HG03469 (cell line): Measurements from ENCODE around the gene AGK.

Source experiments
- ATAC-seq: cut with Tn5 transposase; IDR thresholded peaks from one replicate; pipeline ENCODE4 v1.9.1; 2021; ENCODE audit warnings: mild to moderate bottlenecking, moderate library complexity, moderate number of reproducible peaks; ENCODE audit not compliant: unreplicated experiment

Gene AGK

DNA sequence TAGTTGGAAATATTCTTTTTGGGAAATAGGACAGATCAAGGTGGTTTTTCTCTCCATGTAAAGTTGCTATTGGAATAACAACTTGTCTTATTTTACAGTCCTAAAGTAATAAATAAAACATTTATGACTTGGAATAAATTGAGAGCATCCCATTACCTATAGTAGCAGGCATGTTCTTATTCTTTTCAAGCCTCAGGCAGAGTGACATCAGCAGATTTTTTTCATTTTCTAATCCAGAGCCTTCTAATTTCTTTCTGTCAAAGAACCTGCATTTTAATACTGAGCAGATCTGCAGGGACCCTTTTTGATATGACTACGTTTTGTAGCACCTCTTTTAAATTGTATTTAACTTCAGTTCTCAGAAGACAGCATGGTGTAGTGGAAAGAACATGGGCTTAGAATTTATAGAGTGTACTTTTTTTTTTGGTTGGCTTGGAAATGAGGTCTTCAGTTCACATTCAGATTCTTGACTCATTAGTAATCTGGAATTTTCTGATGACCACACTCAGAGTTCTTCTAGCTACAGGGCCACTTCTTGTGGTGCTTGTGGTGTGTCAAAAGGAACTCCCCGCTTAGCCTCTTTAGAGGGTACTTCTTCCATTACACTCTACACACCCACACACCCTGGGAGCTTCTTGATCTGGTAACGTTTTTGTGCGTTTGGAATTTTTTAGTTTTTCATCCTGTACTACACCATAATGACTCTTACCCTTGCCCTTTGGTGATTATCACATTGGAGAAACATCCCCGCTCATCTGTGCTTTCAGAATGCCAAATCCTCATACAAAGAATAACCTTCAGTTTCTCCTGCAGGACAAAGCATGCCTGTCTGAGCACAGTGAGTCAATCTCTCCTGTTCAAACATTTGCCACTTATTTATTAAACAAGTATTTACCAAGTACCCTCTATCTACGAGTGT is 34.6 kb downstream of the AGK start:
- ATAC-seq: peak; percentile 84

DNA sequence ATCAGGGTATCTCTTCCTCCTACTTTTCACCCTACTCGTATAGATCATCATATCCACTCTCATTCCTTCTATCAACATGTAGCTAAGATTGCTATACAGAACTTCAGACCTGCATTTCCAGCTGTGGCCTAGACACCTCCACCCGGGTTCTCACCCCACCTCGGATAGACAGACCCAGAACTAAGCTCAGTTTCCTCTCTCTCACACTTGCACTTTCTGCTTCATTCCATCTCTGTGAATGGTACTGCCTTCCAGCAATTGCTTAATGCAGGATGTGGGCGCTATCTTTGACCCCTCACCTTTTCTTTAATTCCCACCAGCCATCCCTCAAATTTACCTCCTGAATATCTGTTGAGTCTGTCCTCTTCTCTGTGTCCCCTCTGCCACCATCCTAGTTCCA is 35.7 kb downstream of the AGK start:
- no peak for ATAC-seq

DNA sequence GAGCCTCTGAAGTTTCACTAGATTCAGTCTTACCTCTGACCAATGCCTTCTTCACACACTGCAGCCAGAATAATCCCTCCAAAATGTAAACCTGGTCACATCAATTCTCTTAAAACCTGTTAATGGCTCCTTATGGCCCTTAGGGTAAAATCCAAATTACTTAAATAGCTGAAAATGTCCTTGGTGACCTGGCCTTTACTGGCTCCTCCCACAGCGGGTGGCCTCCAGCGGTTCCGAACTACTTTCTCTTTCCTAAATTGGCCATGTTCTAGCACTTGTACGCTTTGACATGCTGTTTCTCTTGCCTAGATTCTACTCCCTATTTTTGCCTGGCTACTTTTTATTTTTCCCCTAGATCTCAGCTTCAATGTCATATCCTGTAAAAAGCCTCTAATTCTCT is 36.1 kb downstream of the AGK start:
- no peak for ATAC-seq

DNA sequence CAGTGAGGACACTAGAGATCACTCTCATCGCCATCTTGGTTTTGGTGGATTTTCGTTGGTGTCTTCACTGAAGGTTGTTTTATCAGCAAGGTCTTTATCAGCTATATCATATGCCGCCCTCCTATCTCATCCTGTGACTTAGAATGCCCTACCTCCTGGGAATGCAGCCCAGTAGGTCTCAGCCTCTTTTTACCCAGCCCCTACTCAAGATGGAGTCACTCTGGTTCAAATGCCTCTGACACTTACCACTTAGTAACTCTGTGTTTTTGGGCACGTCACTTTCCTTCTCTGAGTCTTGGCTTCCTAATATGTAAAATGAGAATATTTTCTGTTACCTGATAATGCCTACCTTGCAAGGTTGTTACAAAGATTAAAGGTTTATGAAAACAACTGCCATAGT is 37.7 kb downstream of the AGK start:
- no peak for ATAC-seq

DNA sequence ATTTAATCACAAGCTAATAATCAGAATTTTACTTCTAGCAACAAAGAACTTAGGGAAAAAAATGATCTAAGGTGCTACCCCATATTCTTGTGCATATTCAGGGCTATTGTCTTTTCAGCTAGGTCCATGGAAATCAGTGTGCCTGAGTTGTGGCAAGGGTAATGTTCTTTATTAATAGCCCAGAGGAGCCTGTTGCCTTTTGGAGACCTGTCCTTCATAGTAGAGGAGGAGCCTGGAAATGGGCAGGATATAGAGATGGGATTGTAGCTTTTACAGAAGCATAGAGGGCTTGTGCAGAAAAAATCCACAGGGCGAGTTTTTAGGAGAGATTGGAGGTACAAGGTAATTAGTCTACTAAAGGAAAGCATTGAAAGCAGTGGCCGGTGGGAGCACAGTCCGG is 38.9 kb downstream of the AGK start:
- no peak for ATAC-seq

DNA sequence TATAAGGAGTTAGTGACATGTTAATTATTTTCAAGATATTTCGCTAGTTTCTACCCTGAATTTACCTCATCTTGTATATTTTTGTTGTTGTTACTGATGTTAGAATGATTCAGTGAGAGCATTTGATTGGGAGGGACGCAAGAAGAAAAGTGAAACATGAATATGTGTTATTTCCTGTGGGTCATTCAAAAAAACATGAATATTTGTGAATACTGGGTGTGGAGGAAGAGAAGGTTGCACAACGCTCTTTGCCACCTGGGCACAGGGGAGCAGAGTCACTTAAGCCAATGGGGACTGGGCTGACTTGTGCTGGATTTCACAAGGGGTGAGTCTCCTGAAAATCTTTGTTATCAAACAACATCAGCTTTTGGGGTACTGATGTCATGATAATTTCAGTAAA is 39.5 kb downstream of the AGK start:
- no peak for ATAC-seq

DNA sequence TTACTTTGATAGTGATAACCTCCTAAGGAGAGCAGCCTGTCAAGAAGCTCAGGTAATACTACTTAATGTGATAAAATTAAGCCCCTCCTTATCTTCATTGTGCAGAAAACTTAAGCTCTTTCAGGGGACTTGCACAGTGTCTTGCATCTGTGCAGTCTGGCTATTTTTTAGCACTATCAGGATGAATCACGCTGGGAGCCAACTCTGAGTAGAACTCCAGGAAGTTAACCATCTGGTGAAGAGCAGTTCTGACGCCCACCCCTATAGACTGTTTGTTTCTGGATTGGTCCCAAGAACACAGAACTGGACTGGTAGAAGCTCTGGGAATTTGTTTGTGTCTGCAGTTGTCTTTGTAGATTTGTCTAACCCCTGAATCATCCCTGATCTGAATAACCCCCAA is 41.9 kb downstream of the AGK start:
- ATAC-seq: no peak

DNA sequence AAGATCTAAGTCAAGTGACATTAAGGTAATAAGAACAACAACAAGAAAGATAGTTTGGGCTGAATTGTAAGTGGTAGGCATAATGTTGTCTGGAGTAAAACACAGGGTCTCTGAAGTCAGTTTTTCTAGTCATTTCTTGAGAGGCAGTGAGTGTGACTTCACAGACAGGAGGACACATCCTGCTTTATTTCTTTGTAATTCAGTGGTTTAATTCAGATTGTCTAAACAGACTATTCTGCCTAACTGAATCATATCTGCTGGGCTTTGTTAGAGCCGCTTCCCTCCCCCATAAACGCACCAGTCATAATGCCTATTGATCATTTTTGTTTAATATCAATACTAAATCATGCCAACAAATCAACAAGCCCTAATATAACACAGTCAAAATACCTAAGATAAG is 46.8 kb downstream of the AGK start:
- no peak for ATAC-seq

DNA sequence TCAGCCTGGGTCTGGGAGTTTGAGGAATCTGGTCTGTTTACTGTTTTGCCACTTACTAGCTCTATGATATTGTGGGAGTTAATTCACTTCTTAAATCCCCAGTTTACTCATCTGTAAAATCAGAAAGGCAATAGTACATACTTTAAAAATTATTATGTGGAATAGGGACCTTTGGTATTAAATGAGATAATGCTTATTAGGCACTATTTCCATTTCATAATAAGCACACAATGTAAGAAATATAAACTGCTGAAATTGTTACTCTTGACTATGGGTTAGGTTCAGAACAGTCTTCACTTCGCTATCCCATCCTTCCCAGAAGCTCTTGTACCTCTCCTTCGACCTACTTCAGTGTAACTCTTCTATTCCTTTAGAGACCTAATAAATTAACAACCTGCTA is 47.2 kb downstream of the AGK start:
- ATAC-seq: no peak

DNA sequence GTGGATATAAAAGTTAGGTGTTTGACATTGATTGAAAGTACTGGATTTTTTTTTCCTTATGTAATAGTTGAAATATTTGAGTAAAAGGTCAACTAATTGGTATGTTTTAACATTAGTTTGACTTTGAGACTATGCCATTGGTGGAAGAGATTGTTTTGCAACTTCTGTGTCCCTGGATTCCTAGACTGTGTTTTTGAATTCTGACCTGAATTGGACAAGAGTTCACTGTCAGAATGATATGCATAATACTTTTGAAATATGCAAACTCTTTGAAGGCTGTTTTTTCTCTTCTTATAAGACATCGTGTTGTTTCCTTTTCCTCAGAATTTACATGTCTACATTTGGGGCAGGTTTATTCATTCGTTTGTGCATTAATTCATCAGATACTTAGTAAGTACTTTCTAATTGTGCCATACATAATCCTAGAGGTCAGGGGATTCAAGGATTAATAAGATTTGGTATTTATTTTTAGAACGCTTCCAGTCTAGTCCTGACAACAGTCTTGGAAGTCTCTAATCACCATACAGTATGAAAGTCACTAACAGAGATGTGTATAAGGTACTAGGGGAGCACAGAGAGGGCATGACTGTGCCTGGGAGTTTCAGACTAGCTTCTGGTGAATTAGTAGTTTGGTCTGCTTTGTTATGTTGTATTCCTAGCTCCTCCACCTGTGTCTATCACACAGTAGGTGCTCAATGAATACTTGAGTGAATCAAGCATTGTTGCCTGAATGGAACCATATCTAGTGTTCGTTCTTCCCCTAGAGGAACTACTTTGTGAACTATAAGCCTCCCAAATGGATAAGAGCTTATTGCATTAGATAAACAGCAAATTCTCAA is 49.2 kb downstream of the AGK start:
- no peak for ATAC-seq

DNA sequence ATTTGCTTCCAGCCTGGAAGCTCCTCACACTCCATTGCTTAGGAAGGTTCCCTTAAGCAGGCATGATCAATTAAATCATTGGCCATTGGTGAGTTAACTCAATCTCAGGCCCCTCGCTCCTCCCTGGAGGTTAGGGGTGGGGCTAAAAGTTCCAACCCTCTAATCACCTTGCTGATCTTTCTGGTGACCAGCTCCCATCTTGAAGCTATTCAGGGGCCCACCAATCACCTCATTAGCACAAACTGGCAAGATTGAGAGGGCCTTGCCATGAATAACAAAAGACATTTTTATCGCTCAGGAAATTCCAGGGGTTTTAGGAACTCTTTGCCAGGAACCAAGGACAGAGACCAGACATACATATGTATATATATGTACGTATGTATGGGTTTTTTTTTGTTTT is 58.4 kb downstream of the AGK start:
- no peak for ATAC-seq

DNA sequence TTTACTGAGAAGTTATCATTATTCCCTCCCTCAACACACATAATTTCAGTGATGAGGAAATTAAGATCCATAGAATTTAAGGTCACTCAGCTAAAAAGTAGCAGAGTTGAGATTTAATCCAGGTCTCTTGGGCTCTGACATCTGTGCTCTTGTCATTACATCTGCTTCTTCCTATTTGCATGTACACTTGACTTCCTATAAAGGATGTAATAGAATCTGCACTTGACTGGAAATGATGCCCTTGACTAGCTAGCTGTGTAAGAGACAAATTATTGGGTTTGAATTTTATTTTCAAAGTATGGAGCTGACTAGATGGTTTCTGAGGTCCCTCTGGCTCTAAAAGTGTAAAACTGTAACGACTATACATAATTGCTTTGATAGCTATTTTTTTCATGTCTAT is 59.5 kb downstream of the AGK start:
- ATAC-seq: no peak

DNA sequence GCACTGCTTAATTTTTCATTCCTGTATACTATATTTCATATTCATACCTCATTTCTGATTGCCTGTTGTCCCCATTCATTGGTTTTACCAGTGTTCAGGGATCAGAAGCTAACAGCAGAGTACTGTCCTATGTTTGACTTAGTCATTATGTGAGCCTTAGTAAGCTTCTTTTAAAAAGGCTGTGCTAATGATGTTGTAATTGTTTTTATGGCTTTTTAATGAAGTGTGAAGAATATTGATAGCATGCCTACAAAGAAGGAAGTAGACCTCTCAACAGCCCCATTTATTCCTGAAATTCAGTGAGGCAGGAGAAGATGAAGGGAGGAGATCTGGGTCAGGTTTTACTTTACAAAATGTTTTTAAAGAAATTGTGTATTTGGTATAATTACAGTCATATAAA is 61.7 kb downstream of the AGK start:
- no peak for ATAC-seq

DNA sequence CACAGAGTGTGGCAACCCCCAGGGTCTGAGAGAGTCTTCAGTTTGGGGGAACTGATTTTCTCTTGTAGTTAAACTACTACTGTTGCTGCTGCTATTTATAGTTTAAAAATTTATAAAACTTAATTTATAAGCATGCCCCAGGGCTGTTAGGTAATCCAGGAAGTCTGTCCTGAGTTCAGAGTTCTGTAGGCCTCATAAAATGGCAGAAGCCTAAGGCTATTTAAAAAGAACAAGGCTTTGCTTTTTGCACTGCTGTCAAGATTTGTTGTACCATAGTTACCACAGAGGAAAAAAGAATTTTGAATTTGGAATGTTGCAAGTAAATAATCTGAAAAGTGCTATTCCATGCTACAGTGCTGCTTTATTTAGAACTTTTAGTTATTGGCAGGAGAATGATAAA is 66.1 kb downstream of the AGK start:
- no peak for ATAC-seq

DNA sequence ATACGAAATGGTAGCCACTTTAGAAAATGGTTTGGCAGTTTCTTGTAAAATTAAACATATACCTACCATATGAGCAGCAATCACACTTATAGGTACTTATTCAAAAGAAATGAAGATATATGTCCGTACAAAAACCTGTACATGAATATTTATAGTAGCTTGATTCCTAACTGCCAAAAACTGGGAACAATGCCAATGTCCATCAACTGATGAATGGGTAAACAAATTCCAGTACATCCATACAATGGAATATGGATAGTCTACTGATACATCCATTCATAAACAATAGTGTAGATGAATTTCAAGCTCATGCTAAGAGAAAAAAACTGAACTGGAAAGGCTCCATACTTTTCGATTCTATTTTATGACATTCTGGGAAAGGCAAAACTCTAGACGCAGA is 68.5 kb downstream of the AGK start:
- ATAC-seq: no peak

DNA sequence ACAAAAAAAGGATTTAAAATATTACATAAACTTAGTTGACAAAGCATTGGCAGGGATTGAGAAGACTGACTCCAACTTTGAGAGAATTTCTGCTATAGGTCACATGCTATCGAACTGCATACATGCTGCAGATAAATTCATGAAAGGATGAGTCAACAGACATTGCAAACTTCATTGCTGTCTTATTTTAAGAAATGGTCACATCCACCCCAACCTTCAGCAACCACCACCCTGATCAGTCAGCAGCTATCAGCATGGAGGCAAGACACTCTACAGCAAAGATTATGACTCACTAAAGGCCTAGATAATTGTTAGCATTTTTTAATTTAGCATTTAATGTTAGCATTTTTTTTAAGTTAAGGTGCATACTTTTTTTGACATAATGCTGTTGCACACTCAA is 73.6 kb downstream of the AGK start:
- ATAC-seq: no peak

DNA sequence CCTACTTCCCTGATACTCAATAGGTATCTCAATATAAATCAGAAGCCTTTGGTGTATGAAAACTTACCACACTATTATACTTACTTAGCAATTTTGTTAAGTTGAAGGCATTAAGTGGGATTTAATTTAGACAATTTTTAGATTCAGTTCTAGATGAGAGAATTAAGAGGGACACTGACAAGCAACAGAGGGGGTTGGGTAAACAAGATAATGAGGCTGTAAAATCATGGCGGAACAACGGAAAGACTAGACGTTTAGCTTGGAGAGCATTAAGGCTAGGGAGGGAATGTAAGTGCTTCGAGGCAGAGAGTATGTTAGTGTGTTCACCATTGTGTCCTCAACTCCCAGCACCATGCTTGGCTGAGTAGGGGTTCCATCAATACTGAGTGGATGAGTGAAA is 79.4 kb downstream of the AGK start:
- ATAC-seq: no peak

DNA sequence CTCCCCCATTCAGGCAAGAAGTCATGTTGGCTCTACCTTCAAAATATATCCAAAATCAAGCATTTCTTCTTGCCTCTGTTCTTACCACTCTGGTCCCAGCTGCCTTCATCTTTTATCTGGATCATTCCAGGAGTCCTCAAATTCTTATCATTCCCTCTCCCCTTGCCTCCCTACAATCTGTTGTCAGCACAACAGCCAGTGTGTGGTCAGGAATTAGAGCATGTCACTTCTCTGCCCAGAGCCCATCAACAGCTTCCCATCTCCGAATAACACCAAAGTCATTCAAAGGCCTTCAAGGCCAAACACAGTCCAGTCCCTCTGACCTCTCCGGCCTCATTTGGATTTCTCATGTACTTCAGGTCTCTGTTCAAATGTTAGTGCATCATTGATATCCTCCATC is 80.3 kb downstream of the AGK start:
- no peak for ATAC-seq

DNA sequence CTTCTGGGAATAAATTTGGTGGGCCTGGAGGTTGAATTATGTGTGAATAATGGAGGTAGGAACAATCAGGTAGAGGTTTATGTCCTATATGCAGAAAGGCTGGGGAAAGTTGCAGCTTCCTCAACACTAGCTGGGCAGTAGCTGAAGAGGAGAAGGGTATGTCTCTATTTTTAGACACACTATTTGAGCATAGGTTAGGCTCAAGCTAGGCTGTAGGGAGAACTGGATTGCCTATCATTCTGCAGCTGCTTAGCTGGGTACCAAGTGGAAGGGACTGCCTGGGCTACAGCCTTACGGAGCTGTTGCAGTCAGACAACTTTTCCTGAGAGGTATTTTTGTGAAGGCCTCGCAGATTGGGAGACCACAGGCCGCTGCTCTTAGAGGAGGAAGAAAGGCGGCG is 82.9 kb downstream of the AGK start:
- ATAC-seq: no peak

DNA sequence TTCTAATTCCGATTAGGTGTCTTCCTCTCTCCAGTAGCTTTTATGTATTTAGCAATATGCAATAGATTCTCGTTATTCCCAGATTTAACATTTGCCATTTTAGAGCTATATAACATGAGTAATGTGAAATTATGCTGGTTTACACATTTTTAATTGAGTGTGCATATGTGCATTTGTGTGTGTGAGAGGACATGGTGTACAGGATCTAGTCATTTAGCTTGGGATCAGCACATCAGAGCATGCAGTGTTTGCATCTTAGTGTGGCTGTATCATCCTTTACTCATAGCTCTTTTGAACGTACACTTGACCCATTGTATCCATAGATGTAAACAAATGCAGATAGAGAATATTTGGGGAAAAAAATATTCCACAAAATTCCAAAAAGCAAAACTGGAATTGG is 84.8 kb downstream of the AGK start:
- ATAC-seq: no peak

DNA sequence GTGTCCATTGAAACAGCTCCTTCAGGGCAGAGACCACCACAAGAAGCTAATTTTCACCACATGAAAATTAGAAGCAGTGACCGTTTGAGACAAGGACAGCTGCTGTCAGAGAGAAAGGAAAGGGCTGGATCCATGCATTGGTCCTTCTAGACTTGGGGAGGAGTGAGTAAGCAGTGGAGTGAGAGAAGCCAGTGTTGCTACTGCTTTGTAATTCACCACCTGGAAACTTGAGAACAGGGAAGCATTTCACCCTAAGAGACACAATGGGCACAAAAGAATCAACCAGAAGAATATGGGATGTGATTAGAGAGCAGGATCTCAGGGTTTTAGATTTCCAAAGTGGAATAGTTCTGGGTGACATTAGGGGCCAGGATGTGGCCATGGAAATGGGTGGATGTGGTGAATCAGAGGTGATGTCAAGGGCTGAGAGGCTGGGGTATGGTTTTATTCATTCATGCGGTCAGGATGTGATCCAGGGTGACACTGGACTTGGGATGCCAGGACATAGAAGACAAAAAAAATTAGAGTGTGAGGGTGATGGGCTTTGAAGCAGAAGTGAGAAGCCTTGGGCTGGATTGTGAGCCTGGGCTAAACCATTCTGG is 89.1 kb downstream of the AGK start:
- ATAC-seq: no peak

DNA sequence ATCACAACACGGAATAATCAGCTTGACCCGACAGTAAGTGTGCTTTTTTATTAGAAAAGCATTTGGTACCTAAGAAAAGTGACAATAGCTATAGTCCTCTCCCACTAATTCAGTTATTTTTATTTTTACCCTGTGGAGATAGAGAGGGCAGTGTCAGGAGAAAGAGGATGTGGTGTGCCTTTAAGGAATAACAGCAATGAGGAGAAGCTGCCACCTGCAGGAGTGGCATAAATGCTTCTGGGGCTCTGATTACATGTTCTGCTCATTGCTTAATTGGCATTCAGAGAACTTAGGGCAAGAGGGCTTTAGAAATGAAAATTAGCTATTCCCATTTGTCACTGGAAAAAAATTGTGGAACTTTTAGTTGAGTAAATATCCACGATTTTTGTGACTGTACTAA is 90.7 kb downstream of the AGK start:
- ATAC-seq: no peak
